ENCODE measurements around the gene PRPH. TPM values are rescaled to one million over a fixed set of nuclear protein-coding genes. Genes with fewer than 3 reads are reported as not detected.
A peak's percentile ranks its signal among the peaks of the same experiment; 100 is the strongest.

PRPH gene
- total and polyA plus RNA-seq, 2 of the 8 experiments (the other 6 are each of a cell fraction or from before 2014, with no cell fraction given), result 0.79 to 1.4 TPM

- FAIRE-seq (peak; percentile 66), DNase-seq (ENCODE audit: low read depth in 1 of 2, low spot score in 2 of 2) (peak in 1 of 2 experiments; percentile 98)
- H2AFZ ChIP-seq (ENCODE audit: low read length), result 0 out of 2 replicates have a peak overlapping the region, but pooled peaks have one; percentile 29
- H3K56ac ChIP-seq (replicated peaks; ENCODE audit: insufficient read length, low read depth, low read length), result no peak overlapping the region
- H2BK120ac ChIP-seq (replicated peaks; ENCODE audit: low read depth, low read length), result no peak overlapping the region
- no peak overlapping the region for H4K5ac ChIP-seq (ENCODE audit: insufficient read length, low read depth, low read length)
- no peak overlapping the region for H4K8ac ChIP-seq (ENCODE audit: extremely low read depth, insufficient read depth, low read length)
- H3K27ac ChIP-seq (ENCODE audit: low read depth, low read length), result no peak overlapping the region
- H3K18ac ChIP-seq (ENCODE audit: extremely low read depth, low read length), result peak overlapping the region; percentile 32; the same call in 1 of the 2 replicates
- H2BK20ac ChIP-seq (ENCODE audit: low read length), result no peak overlapping the region
- H3K4me1 ChIP-seq (replicated peaks in 1 of 4; ENCODE audit: control insufficient read depth in 3 of 4, insufficient read depth in 4 of 4, low read length in 3 of 4), result peaks cover 4 to 22% (median 15%) of the 10 kb centered on the region in 4 experiments
- H3K27me3 ChIP-seq (replicated peaks in 1 of 4; ENCODE audit: control insufficient read depth in 3 of 4, extremely low read depth in 1 of 4, insufficient read depth in 3 of 4, low read length in 3 of 4), result peaks cover 49 to 73% (median 70%) of the 10 kb centered on the region in 4 experiments
- 0 out of 2 replicates have a peak overlapping the region, but pooled peaks have one; percentile 52 for H2BK12ac ChIP-seq (ENCODE audit: low read depth, low read length)
- H4K20me1 ChIP-seq (replicated peaks in 1 of 2; ENCODE audit: control insufficient read depth in 1 of 2, insufficient read depth in 2 of 2, low read length in 2 of 2), result peaks cover 10 to 18% of the 10 kb centered on the region in 2 experiments
- H3K23ac ChIP-seq (ENCODE audit: insufficient read length), result no peak overlapping the region
- CTCF ChIA-PET (ENCODE audit: partially characterized antibody), result interaction anchor here (0.5 to 26.7 kb wide), 47 partner anchors 8 to 722 kb away, joined by 3 to 538 read pairs (median 5); partner anchors contain the start of genes C1QL4, PRPH, SPATS2 and TROAP
- peak overlapping the region; percentile 45 to 80 for H3K4me2 ChIP-seq (ENCODE audit: insufficient read depth in 1 of 2, low read depth in 2 of 2, low read length in 2 of 2)
- no peak overlapping the region for H3K4ac ChIP-seq (replicated peaks; ENCODE audit: insufficient read length, low read depth, low read length)
- no peak overlapping the region for H4K91ac ChIP-seq (replicated peaks; ENCODE audit: insufficient read length, low read length)
- peak overlapping the region in 3 of 4 experiments; percentile 37 to 69 (median 38); a peak in 6 of 8 replicates for H3K4me3 ChIP-seq (ENCODE audit: extremely low read depth in 1 of 4, insufficient read depth in 2 of 4, low read depth in 3 of 4, low read length in 4 of 4)
- no peak overlapping the region for H2AK5ac ChIP-seq (ENCODE audit: low read depth, low read length)
- no peaks in the 10 kb centered on the region for H3K79me1 ChIP-seq (ENCODE audit: low read depth, low read length)
- no peaks in the 10 kb centered on the region for H3K79me2 ChIP-seq (ENCODE audit: control insufficient read depth in 1 of 2, insufficient read depth in 2 of 2, low read length in 2 of 2)
- no peak overlapping the region for H2BK5ac ChIP-seq (ENCODE audit: low read depth, low read length)
- no peak overlapping the region for H2BK15ac ChIP-seq (ENCODE audit: low read length)
- WGBS, 2 experiments (ENCODE audit: extremely low coverage in 1 of 2, insufficient coverage in 1 of 2, insufficient read length in 1 of 2, insufficient replicate concordance in 2 of 2, low coverage in 1 of 2, low lambda C conversion rate in 2 of 2, missing lambda C conversion rate in 1 of 2), result 10% methylated on average over 32 of the region's 37 CpGs; no CpG with 5 or more reads in 1 of the 2 experiments
- no peak overlapping the region for H3K14ac ChIP-seq (ENCODE audit: insufficient read length)
- no peaks in the 10 kb centered on the region for H3K9me3 ChIP-seq (ENCODE audit: insufficient read depth in 2 of 2, low read depth in 1 of 2, low read length in 1 of 2)
- no peak overlapping the region for H3K9ac ChIP-seq (replicated peaks in 1 of 4; ENCODE audit: extremely low read depth in 1 of 4, low read depth in 3 of 4, low read length in 3 of 4)
- peaks cover 9% of the 10 kb centered on the region for H3K23me2 ChIP-seq (ENCODE audit: low read depth, low read length)
- POLR2A ChIA-PET (ENCODE audit: partially characterized antibody), result interaction anchor here (0.7 to 3.1 kb wide), 11 partner anchors 11 to 207 kb away, joined by 3 to 32 read pairs (median 5); partner anchors contain the start of genes C1QL4, PRPH, SPATS2 and TROAP
- H3K36me3 ChIP-seq (ENCODE audit: control insufficient read depth in 2 of 4, insufficient read depth in 4 of 4, low read length in 3 of 4), result no peaks in the 10 kb centered on the region; a peak in 1 of 8 replicates
- TF ChIP-seq RAD21 (IDR thresholded peaks at IDR 0.05 in 1 of 2, conservative IDR thresholded peaks at IDR 0.05 in 1 of 2; ENCODE audit: low read depth in 2 of 2, low read length in 2 of 2), result peak; percentile 39 to 56; a peak in 3 of 4 replicates
- 0 out of 2 replicates have a peak, but pooled peaks have one; percentile 16 for TF ChIP-seq SP4 (IDR thresholded peaks at IDR 0.05; ENCODE audit: low read length)
- TF ChIP-seq TAF1 (IDR thresholded peaks at IDR 0.05; ENCODE audit: low read depth, low read length), result 0 out of 2 replicates have a peak, but pooled peaks have one; percentile 17
- TF ChIP-seq, protein P1, sequence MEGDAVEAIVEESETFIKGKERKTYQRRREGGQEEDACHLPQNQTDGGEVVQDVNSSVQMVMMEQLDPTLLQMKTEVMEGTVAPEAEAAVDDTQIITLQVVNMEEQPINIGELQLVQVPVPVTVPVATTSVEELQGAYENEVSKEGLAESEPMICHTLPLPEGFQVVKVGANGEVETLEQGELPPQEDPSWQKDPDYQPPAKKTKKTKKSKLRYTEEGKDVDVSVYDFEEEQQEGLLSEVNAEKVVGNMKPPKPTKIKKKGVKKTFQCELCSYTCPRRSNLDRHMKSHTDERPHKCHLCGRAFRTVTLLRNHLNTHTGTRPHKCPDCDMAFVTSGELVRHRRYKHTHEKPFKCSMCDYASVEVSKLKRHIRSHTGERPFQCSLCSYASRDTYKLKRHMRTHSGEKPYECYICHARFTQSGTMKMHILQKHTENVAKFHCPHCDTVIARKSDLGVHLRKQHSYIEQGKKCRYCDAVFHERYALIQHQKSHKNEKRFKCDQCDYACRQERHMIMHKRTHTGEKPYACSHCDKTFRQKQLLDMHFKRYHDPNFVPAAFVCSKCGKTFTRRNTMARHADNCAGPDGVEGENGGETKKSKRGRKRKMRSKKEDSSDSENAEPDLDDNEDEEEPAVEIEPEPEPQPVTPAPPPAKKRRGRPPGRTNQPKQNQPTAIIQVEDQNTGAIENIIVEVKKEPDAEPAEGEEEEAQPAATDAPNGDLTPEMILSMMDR (IDR thresholded peaks at IDR 0.05; ENCODE audit: control extremely low read depth in 1 of 3, insufficient read depth in 1 of 3, low read depth in 1 of 3, low read length in 3 of 3), result peak; percentile 78 to 93 (median 92)
- TF ChIP-seq ZNF274 (IDR thresholded peaks at IDR 0.05; ENCODE audit: borderline replicate concordance, extremely low read depth, low read length), result no peak
- TF ChIP-seq YY1 (IDR thresholded peaks at IDR 0.05; ENCODE audit: low read depth, low read length), result 0 out of 2 replicates have a peak, but pooled peaks have one; percentile 48
- TF ChIP-seq HDAC2 (IDR thresholded peaks at IDR 0.05; ENCODE audit: borderline replicate concordance in 1 of 2, low read depth in 2 of 2, low read length in 2 of 2), result peak in 1 of 2 experiments; percentile 54; a peak in 1 of 4 replicates
Observed at GRCh38 chr12:49347311-49348193, 52.6 kb downstream of the PRPH start.

Measured in H1 (cell line).